Osteoblast (primary cell): ENCODE results near the gene LRRC70. TPM values are rescaled to one million over a fixed set of nuclear protein-coding genes. Genes with fewer than 3 reads are reported as not detected.
"Not testable (repeated sequence)": the region's sequence is repeated elsewhere in the genome, so short reads cannot be mapped to it uniquely, and the experiment has no call there.

Source experiments
- DNase-seq: peaks from one replicate; pipeline ENCODE4 v3.0.0; 2011; ENCODE audit warnings: low spot score, mixed read lengths; ENCODE audit not compliant: insufficient read length; ENCODE audit errors: missing footprints
- H2AFZ ChIP-seq: 2 replicates; pipeline ENCODE4 v1.6.0; 2011; ENCODE audit warnings: mild to moderate bottlenecking, low read length
- H3K27ac ChIP-seq: 2 replicates; pipeline ENCODE4 v1.5.1; 2011; ENCODE audit warnings: mild to moderate bottlenecking, low read depth, low read length, moderate library complexity
- H3K27me3 ChIP-seq: 2 replicates; pipeline ENCODE4 v1.6.0; 2012; ENCODE audit warnings: mild to moderate bottlenecking, control low read depth, inconsistent platforms, low read length, moderate library complexity; ENCODE audit not compliant: insufficient read depth
- H3K36me3 ChIP-seq: 2 replicates; pipeline ENCODE4 v1.5.1; 2011; ENCODE audit warnings: mild to moderate bottlenecking, low read length, control low read depth, moderate library complexity; ENCODE audit not compliant: insufficient read depth
- H3K4me1 ChIP-seq: 2 replicates; pipeline ENCODE4 v1.5.1; 2011; ENCODE audit warnings: mild to moderate bottlenecking, low read length, control low read depth, moderate library complexity; ENCODE audit not compliant: insufficient read depth
- H3K4me2 ChIP-seq: 2 replicates; pipeline ENCODE4 v1.6.0; 2011; ENCODE audit warnings: mild to moderate bottlenecking, low read length; ENCODE audit not compliant: insufficient read depth
- H3K4me3 ChIP-seq: fragments of 200-600 bp; sonication (generic); 3 replicates; pipeline ENCODE4 v1.5.1; 2012; ENCODE audit warnings: mild to moderate bottlenecking, low read length, inconsistent platforms; ENCODE audit not compliant: insufficient read depth
- H3K79me2 ChIP-seq: 2 replicates; pipeline ENCODE4 v1.6.0; 2012; ENCODE audit warnings: mild to moderate bottlenecking, low read length, control low read depth, inconsistent platforms; ENCODE audit not compliant: insufficient read depth
- H3K9me3 ChIP-seq: 2 replicates; pipeline ENCODE4 v1.5.1; 2011; ENCODE audit warnings: low read depth, low read length, control low read depth
- H4K20me1 ChIP-seq: 2 replicates; pipeline ENCODE4 v1.6.0; 2012; ENCODE audit warnings: mild to moderate bottlenecking, low read length, control low read depth; ENCODE audit not compliant: insufficient read depth
- CTCF ChIP-seq: IDR thresholded peaks from 2 replicates; pipeline ENCODE4 v1.5.1; 2011; ENCODE audit warnings: mild to moderate bottlenecking, low read depth, low read length, moderate library complexity; ENCODE audit errors: extremely low read depth
- total RNA-seq: library from RNA; depleted of rRNA; stranded (reverse); fragments of >200 nt; gene quantifications from 2 replicates; pipeline ENCODE4 v1.2.3, GENCODE V29; 2012

Gene LRRC70
- total RNA-seq, 1 donor: 1.4 TPM

DNA sequence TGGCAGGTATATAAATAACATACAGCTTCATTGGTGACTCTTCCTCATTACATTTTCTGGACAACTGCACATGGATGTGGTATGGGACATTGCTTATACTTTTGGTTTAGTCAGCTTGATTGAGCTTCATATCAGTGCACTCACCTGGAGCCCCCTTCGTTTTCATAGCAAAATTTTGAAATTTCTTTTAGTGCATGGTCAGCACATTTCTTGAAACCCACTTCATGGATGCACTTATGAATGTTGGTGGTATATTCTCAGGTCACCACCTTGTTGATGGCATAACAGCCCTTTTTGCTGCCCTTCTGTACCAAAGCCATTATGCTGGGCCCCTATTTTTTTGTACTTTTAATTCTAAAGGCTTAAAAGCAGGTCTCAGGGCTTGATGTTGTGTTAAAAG lies 16.7 kb upstream of the LRRC70 start:
- H3K9me3 ChIP-seq: no peaks in the 10 kb centered on the region
- DNase-seq: no peak
- H3K27ac ChIP-seq: no peak overlapping the region
- no peak overlapping the region for H3K4me3 ChIP-seq
- H3K36me3 ChIP-seq: peaks cover 3% of the 10 kb centered on the region
- H3K4me1 ChIP-seq: no peaks in the 10 kb centered on the region
- H3K27me3 ChIP-seq: no peaks in the 10 kb centered on the region
- H4K20me1 ChIP-seq: no peaks in the 10 kb centered on the region
- TF ChIP-seq CTCF: no peak
- H2AFZ ChIP-seq: no peak overlapping the region
- no peak overlapping the region for H3K4me2 ChIP-seq
- no peaks in the 10 kb centered on the region for H3K79me2 ChIP-seq

DNA sequence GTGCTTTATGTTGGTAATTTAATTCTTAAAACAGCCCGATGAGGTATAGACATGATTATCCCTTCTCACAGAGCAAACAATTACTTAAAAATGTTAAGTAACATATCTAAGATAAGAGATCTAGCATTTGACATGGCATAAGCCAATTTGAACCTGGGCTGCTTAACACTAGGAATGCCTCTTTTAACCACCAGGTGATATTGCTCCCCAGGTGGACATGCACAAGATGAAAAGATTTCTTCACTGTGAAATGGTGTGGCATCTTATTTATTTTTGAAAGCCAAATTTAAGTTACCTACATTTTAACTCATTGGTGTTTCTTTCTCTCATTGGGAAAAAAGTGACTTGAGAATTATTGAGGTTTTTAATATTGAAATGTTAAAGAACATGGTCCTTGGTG lies 15.8 kb upstream of the LRRC70 start:
- Histone ChIP-seq H3K36me3 (peaks cover 5% of the 10 kb centered on the region), H2AFZ (no peak overlapping the region), H3K9me3 (no peaks in the 10 kb centered on the region), H3K27ac (no peak overlapping the region), H3K79me2 (no peaks in the 10 kb centered on the region), H3K4me2 (no peak overlapping the region), H4K20me1 (no peaks in the 10 kb centered on the region), H3K4me3 (no peak overlapping the region), H3K4me1 (no peaks in the 10 kb centered on the region), H3K27me3 (no peaks in the 10 kb centered on the region)
- DNase-seq: no peak
- no peak for TF ChIP-seq CTCF

DNA sequence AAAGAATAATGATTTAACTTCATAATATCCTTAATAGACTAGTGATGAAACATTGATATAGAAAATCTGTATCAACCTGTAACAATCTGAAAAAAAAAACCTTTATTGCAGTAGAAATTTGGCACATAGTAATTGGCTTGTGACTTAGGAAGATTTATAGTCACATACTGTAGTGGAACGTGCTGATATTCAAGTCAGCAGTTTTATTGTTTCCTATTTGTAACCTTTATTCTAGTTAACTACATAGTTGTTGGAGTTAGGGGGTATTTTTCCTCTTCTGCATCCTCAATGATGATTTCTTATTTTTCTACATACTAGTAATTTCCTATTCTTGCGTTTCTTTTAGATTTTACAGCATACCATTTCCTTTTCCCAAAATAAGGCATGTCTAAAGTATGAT lies 14.5 kb upstream of the LRRC70 start:
- H3K79me2 ChIP-seq: no peaks in the 10 kb centered on the region
- H3K4me2 ChIP-seq: no peak overlapping the region
- H2AFZ ChIP-seq: no peak overlapping the region
- H3K4me1 ChIP-seq: no peaks in the 10 kb centered on the region
- no peaks in the 10 kb centered on the region for H4K20me1 ChIP-seq
- H3K27me3 ChIP-seq: no peaks in the 10 kb centered on the region
- H3K36me3 ChIP-seq: peaks cover 3% of the 10 kb centered on the region
- no peaks in the 10 kb centered on the region for H3K9me3 ChIP-seq
- H3K4me3 ChIP-seq: no peak overlapping the region
- DNase-seq: no peak
- TF ChIP-seq CTCF: no peak
- no peak overlapping the region for H3K27ac ChIP-seq

DNA sequence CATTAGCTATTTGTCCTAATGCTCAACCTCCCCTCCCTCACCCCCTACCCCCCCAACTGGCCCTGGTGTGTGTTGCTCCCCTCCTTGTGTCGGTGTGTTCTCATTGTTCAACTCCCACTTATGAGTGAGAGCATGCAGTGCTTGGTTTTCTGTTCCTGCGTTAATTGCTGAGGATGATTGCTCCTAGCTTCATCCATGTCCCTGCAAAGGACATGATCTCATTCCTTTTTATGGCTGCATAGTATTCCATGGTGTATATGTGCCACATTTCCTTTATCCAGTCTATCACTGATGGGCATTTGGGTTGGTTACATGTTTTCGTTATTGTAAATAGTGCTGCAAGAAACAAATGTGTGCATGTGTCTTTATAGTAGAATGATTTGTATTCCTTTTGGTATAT lies 12.9 kb upstream of the LRRC70 start:
- not testable (repeated sequence) for H3K36me3 ChIP-seq, H3K79me2 ChIP-seq, H4K20me1 ChIP-seq, DNase-seq, H3K4me3 ChIP-seq, H3K4me2 ChIP-seq, H3K27ac ChIP-seq, H3K9me3 ChIP-seq, H3K27me3 ChIP-seq, H3K4me1 ChIP-seq, H2AFZ ChIP-seq

DNA sequence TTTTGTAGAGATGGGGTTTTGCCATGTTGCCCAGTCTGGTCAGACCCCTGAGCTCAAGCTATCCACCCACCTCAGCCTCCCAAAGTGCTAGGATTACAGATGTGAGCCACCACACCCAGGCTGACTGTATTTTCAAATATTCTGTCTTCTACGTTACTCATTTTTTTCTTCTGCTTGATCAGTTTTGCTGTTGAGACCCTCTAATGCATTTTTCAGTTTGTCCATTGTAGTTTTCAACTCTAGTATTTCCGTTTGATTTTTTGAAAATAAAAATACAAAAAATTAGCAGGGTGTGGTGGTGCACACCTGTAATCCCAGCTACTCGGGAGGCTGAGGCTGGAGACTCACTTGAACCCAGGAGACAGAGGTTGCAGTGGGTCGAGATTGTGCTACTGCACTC lies 10.5 kb upstream of the LRRC70 start:
- peaks cover 2% of the 10 kb centered on the region for H3K36me3 ChIP-seq
- H2AFZ ChIP-seq: no peak overlapping the region
- no peaks in the 10 kb centered on the region for H3K4me1 ChIP-seq
- no peaks in the 10 kb centered on the region for H3K27me3 ChIP-seq
- DNase-seq: no peak
- no peak for TF ChIP-seq CTCF
- no peaks in the 10 kb centered on the region for H4K20me1 ChIP-seq
- no peak overlapping the region for H3K4me3 ChIP-seq
- no peaks in the 10 kb centered on the region for H3K79me2 ChIP-seq
- no peak overlapping the region for H3K4me2 ChIP-seq
- no peak overlapping the region for H3K27ac ChIP-seq
- H3K9me3 ChIP-seq: no peaks in the 10 kb centered on the region
